ENCODE measurements around the gene VSTM1.

- TF ChIP-seq CTCF (IDR thresholded peaks at IDR 0.05; ENCODE audit: extremely low read depth in 1 of 2, insufficient read depth in 1 of 2, low read depth in 1 of 2, low read length in 2 of 2): no peak
- no peak for TF ChIP-seq POLR2A (IDR thresholded peaks at IDR 0.05; ENCODE audit: low read depth, low read length)
- TF ChIP-seq MYC (IDR thresholded peaks at IDR 0.05; ENCODE audit: low read depth, low read length): no peak
- no peak for TF ChIP-seq FOS (IDR thresholded peaks at IDR 0.05; ENCODE audit: borderline replicate concordance, insufficient read depth, low read length)
- TF ChIP-seq JUN (IDR thresholded peaks at IDR 0.05; ENCODE audit: borderline replicate concordance, insufficient read depth, insufficient read length, low read depth): no peak
Observed at GRCh38 chr19:54013866-54014265, 49.8 kb downstream of the VSTM1 start.
